Stimulated activated effector memory CD8-positive, alpha-beta T cell treated with anti-CD3 and anti-CD28 coated beads, Interleukin-12 subunit alpha, Interleukin-12 subunit beta, amount 100 ng/mL, for 72 hours (primary cell): ENCODE data around the gene B9D2.

Experiments
- ATAC-seq: fragments of 150-1000 bp; cut with Tn5 transposase; 2 replicates; pipeline ENCODE4 v1.10.0; 2021
- DNase-seq, 2 donors: peaks; one replicate each; pipeline ENCODE4 v3.0.0; 2021 to 2022; ENCODE audit warnings: low spot score in 2 of 2
- H3K27ac Mint-ChIP-seq: one replicate; pipeline ENCODE4 v1.8.0; 2022; ENCODE audit warnings: mild to moderate bottlenecking, mixed read lengths
- H3K36me3 Mint-ChIP-seq: one replicate; pipeline ENCODE4 v1.8.0; 2022; ENCODE audit warnings: mild to moderate bottlenecking, mixed read lengths
- H3K4me1 Mint-ChIP-seq: one replicate; pipeline ENCODE4 v1.8.0; 2022; ENCODE audit warnings: mixed read lengths
- H3K4me3 Mint-ChIP-seq: one replicate; pipeline ENCODE4 v1.8.0; 2022; ENCODE audit warnings: mild to moderate bottlenecking, mixed read lengths
- H3K9me3 Mint-ChIP-seq: one replicate; pipeline ENCODE4 v1.8.0; 2022; ENCODE audit warnings: mixed read lengths

B9D2 gene

DNA sequence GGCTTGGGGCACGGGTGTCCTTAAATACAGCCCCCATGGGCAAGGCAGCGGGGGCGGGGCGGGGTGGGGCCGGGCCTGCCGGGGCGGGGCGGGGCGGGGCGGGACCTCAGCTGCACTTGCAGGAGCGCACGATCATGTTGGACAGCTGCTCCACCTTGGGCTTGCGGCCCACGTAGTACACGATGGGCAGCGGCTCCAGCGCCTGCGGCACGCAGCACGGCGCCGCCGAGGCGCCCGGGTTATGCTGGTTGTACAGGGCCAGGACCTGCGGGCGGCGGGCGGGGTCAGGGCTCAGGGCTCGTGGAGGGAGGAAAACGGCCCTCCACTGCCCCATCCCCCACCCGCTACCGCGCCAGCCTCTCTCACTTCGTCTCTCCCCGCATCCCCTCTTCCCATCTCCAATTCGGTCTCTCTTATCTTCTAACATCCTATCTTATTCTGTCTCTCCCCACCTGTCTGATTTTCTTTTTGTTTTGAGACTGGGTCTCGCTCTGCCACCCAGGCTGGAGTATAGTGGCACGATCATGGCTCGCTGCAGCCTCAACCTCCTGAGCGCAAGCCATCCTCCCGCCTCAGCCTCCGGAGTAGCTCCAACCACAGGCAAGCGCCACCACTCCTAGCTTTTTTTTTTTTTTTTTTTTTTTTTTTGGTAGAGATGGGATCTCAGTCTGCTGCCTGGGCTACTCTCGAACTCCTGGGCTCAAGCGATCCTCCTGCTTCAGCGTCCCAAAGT is 32.8 kb downstream of the B9D2 start:
- Mint-ChIP-seq H3K4me1 (peaks cover 65% of the 10 kb centered on the region), H3K4me3 (peak overlapping the region; percentile 18), H3K27ac (peak overlapping the region; percentile 85), H3K9me3 (no peaks in the 10 kb centered on the region), H3K36me3 (peaks cover 100% of the 10 kb centered on the region)
- DNase-seq = no peak
- no peak for ATAC-seq

- Mint-ChIP-seq H3K4me3 (peak overlapping the region; percentile 18), H3K27ac (peak overlapping the region; percentile 74), H3K36me3 (peaks cover 97% of the 10 kb centered on the region), H3K4me1 (peaks cover 69% of the 10 kb centered on the region), H3K9me3 (no peaks in the 10 kb centered on the region)
- ATAC-seq (no peak), DNase-seq (no peak)
Measured at GRCh38 chr19:41330481-41330880, 33.5 kb downstream of the B9D2 start.

GRCh38 chr19:41328842-41329225 is 35.1 kb downstream of the B9D2 start:
- Mint-ChIP-seq H3K9me3 (no peaks in the 10 kb centered on the region), H3K36me3 (peaks cover 97% of the 10 kb centered on the region), H3K4me3 (peak overlapping the region; percentile 80), H3K4me1 (peaks cover 83% of the 10 kb centered on the region), H3K27ac (peak overlapping the region; percentile 97)
- ATAC-seq (no peak), DNase-seq (no peak)

- peaks cover 97% of the 10 kb centered on the region for H3K36me3 Mint-ChIP-seq
Measured at GRCh38 chr19:41328157-41328841, 35.6 kb downstream of the B9D2 start.

GRCh38 chr19:41327576-41328156 is 36.3 kb downstream of the B9D2 start:
- peak; percentile 85 to 94 for DNase-seq
- H3K4me1 Mint-ChIP-seq = peaks cover 89% of the 10 kb centered on the region
- peaks cover 97% of the 10 kb centered on the region for H3K36me3 Mint-ChIP-seq
- H3K9me3 Mint-ChIP-seq = no peaks in the 10 kb centered on the region
- peak overlapping the region; percentile 80 for H3K4me3 Mint-ChIP-seq
- peak; percentile 83 for ATAC-seq
- peak overlapping the region; percentile 97 for H3K27ac Mint-ChIP-seq

More at GRCh38 chr19:41328157-41328841, 35.6 kb downstream of the B9D2 start:
- Mint-ChIP-seq H3K27ac (peak overlapping the region; percentile 97), H3K4me1 (peaks cover 88% of the 10 kb centered on the region), H3K4me3 (peak overlapping the region; percentile 80), H3K9me3 (no peaks in the 10 kb centered on the region)
- DNase-seq (no peak), ATAC-seq (peak; percentile 75)

- DNase-seq (no peak), ATAC-seq (no peak)
- Mint-ChIP-seq H3K9me3 (no peaks in the 10 kb centered on the region), H3K4me1 (peaks cover 90% of the 10 kb centered on the region), H3K36me3 (peaks cover 97% of the 10 kb centered on the region), H3K27ac (peak overlapping the region; percentile 97), H3K4me3 (peak overlapping the region; percentile 80)
Measured at GRCh38 chr19:41327076-41327575, 36.8 kb downstream of the B9D2 start.

DNA sequence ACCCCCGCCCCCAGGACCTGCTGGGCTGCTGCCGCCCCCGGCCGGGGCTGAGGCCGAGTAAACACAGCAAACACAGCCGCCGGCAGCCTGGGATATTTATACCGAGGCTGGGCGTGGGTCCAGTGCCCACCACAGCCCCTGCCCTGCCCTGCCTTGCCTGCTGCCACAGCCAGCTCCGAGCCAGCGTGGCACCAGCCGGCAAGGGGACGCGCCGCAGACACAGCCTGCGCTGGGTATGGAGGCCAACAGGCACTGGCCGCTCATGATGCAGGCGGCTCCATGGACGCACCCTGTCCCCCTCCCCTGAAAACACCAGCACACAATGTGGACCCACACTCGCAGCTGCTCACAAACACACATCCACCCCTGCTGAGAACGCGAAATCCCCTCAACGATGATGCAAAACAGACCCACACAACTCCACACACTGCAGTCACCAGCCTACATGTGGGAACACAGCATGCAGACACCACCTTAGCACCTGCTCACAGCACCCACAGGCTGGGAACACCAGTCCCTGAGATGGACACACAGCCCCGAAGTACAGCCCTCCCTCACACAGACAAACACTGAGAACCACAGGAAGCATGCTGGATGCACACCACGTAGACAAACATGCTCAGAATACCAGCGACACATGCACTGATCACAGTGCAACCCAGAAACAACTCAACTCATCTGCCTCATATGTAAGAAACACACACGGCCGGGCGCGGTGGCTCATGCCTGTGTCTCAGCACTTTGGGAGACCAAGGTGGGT is 37.8 kb downstream of the B9D2 start:
- Mint-ChIP-seq H3K9me3 (no peaks in the 10 kb centered on the region), H3K27ac (peak overlapping the region; percentile 97), H3K4me1 (peaks cover 86% of the 10 kb centered on the region), H3K36me3 (peaks cover 97% of the 10 kb centered on the region), H3K4me3 (peak overlapping the region; percentile 80)
- ATAC-seq (no peak), DNase-seq (peak in 1 of 2 donors; percentile 55)

GRCh38 chr19:41325640-41325946 is 38.4 kb downstream of the B9D2 start:
- H3K4me3 Mint-ChIP-seq = peak overlapping the region; percentile 36
- H3K27ac Mint-ChIP-seq = peak overlapping the region; percentile 97
- H3K4me1 Mint-ChIP-seq = peaks cover 82% of the 10 kb centered on the region
- no peak for DNase-seq
- peaks cover 97% of the 10 kb centered on the region for H3K36me3 Mint-ChIP-seq
- H3K9me3 Mint-ChIP-seq = no peaks in the 10 kb centered on the region
- ATAC-seq = no peak

- peaks cover 97% of the 10 kb centered on the region for H3K36me3 Mint-ChIP-seq
- peak in 1 of 2 donors; percentile 51 for DNase-seq
- H3K9me3 Mint-ChIP-seq = no peaks in the 10 kb centered on the region
- ATAC-seq = no peak
- peaks cover 77% of the 10 kb centered on the region for H3K4me1 Mint-ChIP-seq
- H3K27ac Mint-ChIP-seq = peak overlapping the region; percentile 97
- peak overlapping the region; percentile 36 for H3K4me3 Mint-ChIP-seq
Measured at GRCh38 chr19:41324921-41325639, 38.9 kb downstream of the B9D2 start.

GRCh38 chr19:41324231-41324702 is 39.7 kb downstream of the B9D2 start:
- DNase-seq = no peak
- Mint-ChIP-seq H3K4me1 (peaks cover 77% of the 10 kb centered on the region), H3K36me3 (peaks cover 97% of the 10 kb centered on the region), H3K9me3 (no peaks in the 10 kb centered on the region), H3K4me3 (peak overlapping the region; percentile 36), H3K27ac (peak overlapping the region; percentile 97)
- ATAC-seq = no peak

DNA sequence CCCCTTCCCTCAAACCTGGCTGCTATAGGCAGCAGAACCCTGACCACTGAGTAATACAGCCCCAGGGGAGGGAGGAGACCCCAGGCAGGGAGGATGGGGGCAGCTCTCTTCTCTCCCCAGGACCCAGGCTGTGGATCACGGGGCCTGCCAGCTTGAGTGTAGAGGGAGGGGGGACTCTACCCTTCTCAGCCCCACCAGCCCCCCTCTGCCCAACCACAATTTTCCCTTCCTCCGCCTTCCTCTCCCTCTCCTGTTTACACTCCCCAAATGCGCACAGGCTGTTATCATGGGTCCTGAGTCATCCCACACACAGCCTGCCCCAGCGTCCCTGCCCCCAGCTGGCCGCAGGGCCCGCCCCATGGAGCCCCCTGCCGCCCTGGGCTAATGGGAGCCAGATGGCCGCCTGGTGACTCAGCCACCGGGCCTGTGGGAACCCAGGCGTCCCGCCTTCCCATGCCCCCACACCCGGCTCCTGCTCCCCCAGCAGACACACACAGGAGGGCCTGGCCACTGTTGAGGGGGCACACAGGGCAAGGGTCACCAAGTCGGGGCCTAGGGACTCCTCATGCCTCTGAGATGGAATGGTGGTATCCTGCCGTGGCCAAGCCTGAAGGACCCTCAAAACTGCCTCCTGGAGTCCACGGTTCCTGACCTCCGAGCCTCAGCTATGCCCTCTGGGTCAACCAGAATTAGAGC is 40.4 kb downstream of the B9D2 start:
- Mint-ChIP-seq H3K9me3 (no peaks in the 10 kb centered on the region), H3K4me3 (no peak overlapping the region), H3K36me3 (peaks cover 97% of the 10 kb centered on the region), H3K4me1 (peaks cover 70% of the 10 kb centered on the region), H3K27ac (peak overlapping the region; percentile 97)
- DNase-seq = no peak
- no peak for ATAC-seq

DNA sequence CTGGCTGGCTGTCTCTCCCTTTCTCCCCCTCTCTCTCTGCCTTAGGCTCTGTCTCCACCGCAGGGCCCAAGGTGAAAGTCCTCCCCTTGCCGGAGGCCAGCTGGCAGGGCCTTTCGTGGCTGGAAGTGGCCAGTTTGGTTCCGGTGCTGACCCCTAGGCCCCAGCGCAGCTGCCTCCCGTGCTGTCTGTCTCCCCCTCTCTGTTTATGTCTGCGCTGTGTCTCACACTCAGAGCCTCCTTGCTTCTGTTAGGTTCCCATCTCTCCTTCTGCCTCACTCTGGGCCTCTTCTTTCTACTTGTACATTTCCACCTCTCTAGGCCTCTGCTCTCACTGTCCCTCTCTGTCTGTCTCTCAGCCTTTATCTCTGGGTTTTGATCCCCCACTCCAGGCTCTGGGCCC is 40.9 kb downstream of the B9D2 start:
- Mint-ChIP-seq H3K27ac (peak overlapping the region; percentile 97), H3K4me3 (no peak overlapping the region), H3K36me3 (peaks cover 97% of the 10 kb centered on the region), H3K4me1 (peaks cover 65% of the 10 kb centered on the region), H3K9me3 (no peaks in the 10 kb centered on the region)
- ATAC-seq (no peak), DNase-seq (no peak)

DNA sequence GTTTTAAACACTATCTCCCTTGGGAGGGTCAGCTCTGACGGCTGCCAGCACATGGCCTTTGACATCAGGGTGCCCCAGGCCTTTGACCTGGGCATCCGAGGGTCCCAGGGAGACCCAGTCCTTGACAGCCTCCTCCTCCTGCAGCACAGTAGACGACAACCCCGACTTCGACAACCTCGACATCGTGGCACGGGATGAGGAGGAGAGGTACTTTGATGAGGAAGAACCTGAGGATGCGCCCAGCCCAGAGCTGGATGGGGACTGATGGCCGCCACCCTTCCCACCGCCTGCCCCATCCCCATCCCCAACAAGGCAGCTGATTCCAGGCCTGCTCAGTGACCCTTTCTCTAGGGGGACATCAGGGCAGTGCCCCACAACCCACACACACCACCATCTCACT is 41.5 kb downstream of the B9D2 start:
- Mint-ChIP-seq H3K36me3 (peaks cover 97% of the 10 kb centered on the region), H3K4me3 (no peak overlapping the region), H3K9me3 (no peaks in the 10 kb centered on the region), H3K27ac (peak overlapping the region; percentile 97), H3K4me1 (peaks cover 63% of the 10 kb centered on the region)
- ATAC-seq (no peak), DNase-seq (no peak)
